Keratinocyte (primary cell): Measurements from ENCODE around the gene HBB. TPM values are rescaled to one million over a fixed set of nuclear protein-coding genes. Genes with fewer than 3 reads are reported as not detected.
"Not testable (repeated sequence)": the region's sequence is repeated elsewhere in the genome, so short reads cannot be mapped to it uniquely, and the experiment has no call there.

ENCODE experiments used
- DNase-seq: peaks from one replicate; pipeline ENCODE4 v3.0.0-alpha.2; 2011; ENCODE audit warnings: low read depth, missing footprints, low spot score
- FAIRE-seq: peaks from 2 replicates; lab custom pipeline; 2011; peaks lifted over from hg19 to GRCh38; lab: Jason Lieb, UNC
- H2AFZ ChIP-seq: 2 replicates; pipeline ENCODE4 v1.6.0; 2012; ENCODE audit warnings: low read length, control low read depth, inconsistent platforms; ENCODE audit not compliant: control insufficient read depth
- H3K27ac ChIP-seq: 2 replicates; pipeline ENCODE4 v1.5.1; 2011; ENCODE audit warnings: low read length; ENCODE audit not compliant: control insufficient read depth, insufficient read depth
- H3K27me3 ChIP-seq: 3 replicates; pipeline ENCODE4 v1.6.0; 2011; ENCODE audit warnings: low read length; ENCODE audit not compliant: control insufficient read depth, insufficient read depth; ENCODE audit errors: extremely low read depth
- H3K36me3 ChIP-seq, 2 experiments: 2 replicates in 1 of 2; 3 replicates in 1 of 2; pipeline ENCODE4 v1.5.1; 2011; ENCODE audit warnings: low read length in 2 of 2, mild to moderate bottlenecking in 1 of 2; ENCODE audit not compliant: control insufficient read depth in 2 of 2, insufficient read depth in 2 of 2; ENCODE audit errors: extremely low read depth in 1 of 2
- H3K4me1 ChIP-seq: 3 replicates; pipeline ENCODE4 v1.5.1; 2011; ENCODE audit warnings: low read length; ENCODE audit not compliant: control insufficient read depth, insufficient read depth; ENCODE audit errors: extremely low read depth
- H3K4me2 ChIP-seq: 3 replicates; pipeline ENCODE4 v1.6.0; 2011; ENCODE audit warnings: low read depth, low read length; ENCODE audit not compliant: control insufficient read depth, insufficient read depth; ENCODE audit errors: extremely low read depth
- H3K4me3 ChIP-seq, 3 experiments: fragments of 200-600 bp in 1 of 3; sonication (generic) in 1 of 3; 2 replicates in 2 of 3; 3 replicates in 1 of 3; pipeline ENCODE4 v1.5.1; 2011 to 2016; ENCODE audit warnings: low read length in 3 of 3, mild to moderate bottlenecking in 3 of 3, control low read depth in 2 of 3, inconsistent platforms in 1 of 3, low read depth in 1 of 3, mixed read lengths in 1 of 3, mixed run types in 1 of 3, moderate library complexity in 1 of 3; ENCODE audit not compliant: control insufficient read depth in 2 of 3, insufficient read depth in 2 of 3; ENCODE audit errors: extremely low read depth in 1 of 3
- H3K79me2 ChIP-seq: 2 replicates; pipeline ENCODE4 v1.6.0; 2012; ENCODE audit warnings: low read length; ENCODE audit not compliant: control insufficient read depth, insufficient read depth
- H3K9ac ChIP-seq: 3 replicates; pipeline ENCODE4 v1.6.0; 2011; ENCODE audit warnings: low read length; ENCODE audit not compliant: control insufficient read depth, insufficient read depth; ENCODE audit errors: extremely low read depth
- H3K9me1 ChIP-seq: 3 replicates; pipeline ENCODE4 v1.6.0; 2011; ENCODE audit warnings: low read length; ENCODE audit not compliant: control insufficient read depth, insufficient read depth; ENCODE audit errors: extremely low read depth
- H3K9me3 ChIP-seq: 2 replicates; pipeline ENCODE4 v1.5.1; 2012; ENCODE audit warnings: low read depth, low read length; ENCODE audit not compliant: control insufficient read depth
- H4K20me1 ChIP-seq: 3 replicates; pipeline ENCODE4 v1.6.0; 2011; ENCODE audit warnings: low read length; ENCODE audit not compliant: control insufficient read depth, insufficient read depth; ENCODE audit errors: extremely low read depth
- CTCF ChIP-seq, 3 experiments: IDR thresholded peaks in 1 of 3; conservative IDR thresholded peaks in 1 of 3; optimal IDR thresholded peaks in 1 of 3; 2 replicates in 2 of 3; 3 replicates in 1 of 3; pipeline versions ENCODE3 to v1.5.1; 2011; ENCODE audit warnings: low read length in 3 of 3, mild to moderate bottlenecking in 3 of 3, moderate library complexity in 2 of 3, control low read depth in 1 of 3, inconsistent platforms in 1 of 3; ENCODE audit not compliant: insufficient read depth in 2 of 3; ENCODE audit errors: extremely low read depth in 1 of 3
- EZH2 ChIP-seq: IDR thresholded peaks from one replicate; pipeline ENCODE4 v1.6.1; 2012; ENCODE audit warnings: inconsistent platforms, mild to moderate bottlenecking, low read length, moderate library complexity
- dilution Hi-C: fragments of 300-500 bp; cut with MboI; formaldehyde crosslinking; loops from one replicate; pipeline ENCODE4 v1.7.0; 2020; ENCODE audit warnings: low sequenced_read_pairs; ENCODE audit not compliant: extremely low pct_ligation_motif_present
- polyA plus RNA-seq, 5 experiments: library from polyadenylated mRNA; depleted of rRNA in 3 of 5; stranded (reverse) in 3 of 5; stranded (forward) in 1 of 5; unstranded in 1 of 5; fragments of >200 nt; gene quantifications; 1 replicate in 1 of 5; 2 replicates in 3 of 5; 3 replicates in 1 of 5; pipeline versions ENCODE4 v1.2.1 to v1.2.3, GENCODE V29; 2011 to 2012; ENCODE audit warnings: missing spikeins in 2 of 5, low read depth in 1 of 5, low replicate concordance in 1 of 5

Gene HBB
- polyA plus RNA-seq, 1 donor (not counting 4 experiments of a cell fraction or from before 2014, with no cell fraction given), result not detected

- Histone ChIP-seq H3K4me1 (no peaks in the 10 kb centered on the region), H3K27ac (no peak overlapping the region), H3K9me1 (no peaks in the 10 kb centered on the region), H3K36me3 (no peaks in the 10 kb centered on the region), H3K4me3 (no peak overlapping the region), H3K27me3 (no peaks in the 10 kb centered on the region), H3K9me3 (no peaks in the 10 kb centered on the region), H3K79me2 (no peaks in the 10 kb centered on the region), H4K20me1 (no peaks in the 10 kb centered on the region), H3K4me2 (no peak overlapping the region), H3K9ac (no peak overlapping the region), H2AFZ (no peak overlapping the region)
- no peak for DNase-seq
- TF ChIP-seq CTCF (optimal IDR thresholded peaks at IDR 0.05 in 1 of 3, IDR thresholded peaks at IDR 0.05 in 1 of 3, conservative IDR thresholded peaks at IDR 0.05 in 1 of 3; ENCODE audit: extremely low read depth in 1 of 3, insufficient read depth in 2 of 3, low read length in 3 of 3) (no peak), EZH2 (no peak)
- dilution Hi-C loops, result no loop called here
- no peak for FAIRE-seq
These were observed 24.9 kb upstream of the HBB start for GRCh38 chr11:5251746-5252145.

- DNase-seq (no peak), FAIRE-seq (no peak)
- H2AFZ ChIP-seq, result no peak overlapping the region
- H3K79me2 ChIP-seq, result no peaks in the 10 kb centered on the region
- no peak overlapping the region for H3K4me2 ChIP-seq
- no peak overlapping the region for H3K27ac ChIP-seq
- no peaks in the 10 kb centered on the region for H3K9me1 ChIP-seq
- no peaks in the 10 kb centered on the region for H3K36me3 ChIP-seq
- no peak overlapping the region for H3K4me3 ChIP-seq
- TF ChIP-seq CTCF (optimal IDR thresholded peaks at IDR 0.05 in 1 of 3, IDR thresholded peaks at IDR 0.05 in 1 of 3, conservative IDR thresholded peaks at IDR 0.05 in 1 of 3; ENCODE audit: extremely low read depth in 1 of 3, insufficient read depth in 2 of 3, low read length in 3 of 3) (no peak), EZH2 (no peak)
- H3K27me3 ChIP-seq, result no peaks in the 10 kb centered on the region
- no peaks in the 10 kb centered on the region for H3K9me3 ChIP-seq
- H3K9ac ChIP-seq, result no peak overlapping the region
- H3K4me1 ChIP-seq, result no peaks in the 10 kb centered on the region
- H4K20me1 ChIP-seq, result no peaks in the 10 kb centered on the region
- dilution Hi-C loops, result no loop called here
These were observed 23.8 kb upstream of the HBB start for GRCh38 chr11:5250543-5251204.

GRCh38 chr11:5249807-5250396 is 23.0 kb upstream of the HBB start, which contains the start of gene HBG1:
Gene HBG1, minus strand, starts transcription at chr11:5249857. Its CDS starts 53 bp downstream, at chr11:5249804.
- H3K79me2 ChIP-seq, H3K36me3 ChIP-seq, H3K9me3 ChIP-seq, H3K27me3 ChIP-seq, DNase-seq, H3K4me3 ChIP-seq, FAIRE-seq, H3K9ac ChIP-seq, H3K27ac ChIP-seq, H4K20me1 ChIP-seq, H3K4me1 ChIP-seq, H2AFZ ChIP-seq, H3K4me2 ChIP-seq, dilution Hi-C loops, H3K9me1 ChIP-seq: not testable (repeated sequence)
